GM23338 (cell line): ENCODE results near the gene TEFM.

ENCODE experiments used
- CREB1 ChIP-seq: fragments of 250-450 bp; sonication (Bioruptor Pico); IDR thresholded peaks from 2 replicates; pipeline ENCODE4 v1.5.0; 2020; ENCODE audit warnings: low read depth, mild to moderate bottlenecking, moderate library complexity
- CTCF ChIP-seq, 2 experiments: fragments of 200-600 bp in 1 of 2; sonication (generic) in 1 of 2; conservative IDR thresholded peaks; 2 replicates each; pipeline versions ENCODE4 v1.5.1 to v1.6.1; 2016 to 2017; ENCODE audit warnings: antibody characterized with exemption in 2 of 2, low read depth in 2 of 2, mild to moderate bottlenecking in 2 of 2, moderate library complexity in 1 of 2
- JUNB ChIP-seq: IDR thresholded peaks from one replicate; pipeline ENCODE4 v1.6.1; 2016; ENCODE audit warnings: antibody characterized with exemption; ENCODE audit not compliant: unreplicated experiment
- NANOG ChIP-seq: IDR thresholded peaks from 2 replicates; pipeline ENCODE4 v1.6.1; 2016; ENCODE audit warnings: antibody characterized with exemption, borderline replicate concordance
- POLR2AphosphoS5 ChIP-seq: IDR thresholded peaks from 2 replicates; pipeline ENCODE4 v1.6.1; 2016; ENCODE audit warnings: antibody characterized with exemption, low read depth
- ZNF331 ChIP-seq: fragments of 250-450 bp; sonication (Bioruptor Pico); IDR thresholded peaks from 2 replicates; pipeline ENCODE4 v1.5.0; 2020; ENCODE audit warnings: low read depth, mild to moderate bottlenecking, moderate library complexity

GRCh38 chr17:30947796-30948195 lies 41.8 kb upstream of the TEFM start:
- TF ChIP-seq CTCF (conservative IDR thresholded peaks at IDR 0.05; ENCODE audit: low read depth in 2 of 2) (no peak), JUNB (no peak), POLR2AphosphoS5 (no peak), NANOG (no peak), CREB1 (CRISPR knock-in tag) (no peak), ZNF331 (CRISPR knock-in tag) (no peak)
